SU-DHL-6 (cell line): ENCODE measurements around the gene LATS2.

Experiments used
- EZH2phosphoT487 ChIP-seq: fragments of 200-600 bp; sonication (generic), shearing (Covaris generic); conservative IDR thresholded peaks from 2 replicates; pipeline ENCODE4 v1.6.1; 2018; ENCODE audit warnings: mild to moderate bottlenecking, antibody characterized with exemption, low read length, moderate library complexity, mixed read lengths
- TF ChIP-seq, protein P1 (sequence below): fragments of 200-600 bp; sonication (generic); IDR thresholded peaks from one replicate; pipeline ENCODE4 v1.5.1; 2017; ENCODE audit warnings: antibody characterized with exemption, mild to moderate bottlenecking, low read length, moderate library complexity; ENCODE audit not compliant: insufficient read depth, poor library complexity, severe bottlenecking

DNA sequence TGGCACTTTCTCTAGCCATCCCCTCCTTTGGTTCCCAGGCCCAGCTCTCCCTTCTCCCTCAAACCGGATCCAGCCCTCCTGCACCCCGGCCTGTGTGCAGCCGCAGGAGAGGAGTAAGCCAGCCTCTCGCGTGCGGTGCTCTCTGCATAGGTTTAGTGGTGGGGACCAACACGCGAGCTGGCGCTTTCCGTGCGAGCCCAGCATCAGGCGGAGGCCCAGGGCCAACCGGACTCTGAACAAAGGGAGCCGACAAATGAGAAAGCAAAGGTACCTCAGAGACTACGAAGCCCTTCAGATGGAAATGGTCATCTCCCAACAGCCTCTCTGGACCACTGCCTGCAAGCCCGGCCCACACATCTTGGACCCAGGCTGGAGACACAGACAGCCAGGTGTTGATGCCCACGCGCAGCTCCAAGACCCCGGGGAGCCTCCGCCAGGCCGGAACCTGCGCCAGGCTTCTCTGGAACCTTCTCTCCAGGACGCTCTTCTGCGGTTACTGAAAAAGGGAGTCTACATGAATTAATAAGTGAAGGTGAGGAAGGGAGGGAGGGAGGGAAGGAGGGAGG is 16.5 kb upstream of the LATS2 start:
- TF ChIP-seq, protein P1, sequence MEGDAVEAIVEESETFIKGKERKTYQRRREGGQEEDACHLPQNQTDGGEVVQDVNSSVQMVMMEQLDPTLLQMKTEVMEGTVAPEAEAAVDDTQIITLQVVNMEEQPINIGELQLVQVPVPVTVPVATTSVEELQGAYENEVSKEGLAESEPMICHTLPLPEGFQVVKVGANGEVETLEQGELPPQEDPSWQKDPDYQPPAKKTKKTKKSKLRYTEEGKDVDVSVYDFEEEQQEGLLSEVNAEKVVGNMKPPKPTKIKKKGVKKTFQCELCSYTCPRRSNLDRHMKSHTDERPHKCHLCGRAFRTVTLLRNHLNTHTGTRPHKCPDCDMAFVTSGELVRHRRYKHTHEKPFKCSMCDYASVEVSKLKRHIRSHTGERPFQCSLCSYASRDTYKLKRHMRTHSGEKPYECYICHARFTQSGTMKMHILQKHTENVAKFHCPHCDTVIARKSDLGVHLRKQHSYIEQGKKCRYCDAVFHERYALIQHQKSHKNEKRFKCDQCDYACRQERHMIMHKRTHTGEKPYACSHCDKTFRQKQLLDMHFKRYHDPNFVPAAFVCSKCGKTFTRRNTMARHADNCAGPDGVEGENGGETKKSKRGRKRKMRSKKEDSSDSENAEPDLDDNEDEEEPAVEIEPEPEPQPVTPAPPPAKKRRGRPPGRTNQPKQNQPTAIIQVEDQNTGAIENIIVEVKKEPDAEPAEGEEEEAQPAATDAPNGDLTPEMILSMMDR, result no peak
- no peak for TF ChIP-seq EZH2phosphoT487
